ENCODE data around the gene PTDSS2. TPM values are rescaled to one million over a fixed set of nuclear protein-coding genes. Genes with fewer than 3 reads are reported as not detected.

PTDSS2 gene
- total and polyA plus RNA-seq, 7 donors, result 11.8 to 26.0 (median 19.6) TPM

DNA sequence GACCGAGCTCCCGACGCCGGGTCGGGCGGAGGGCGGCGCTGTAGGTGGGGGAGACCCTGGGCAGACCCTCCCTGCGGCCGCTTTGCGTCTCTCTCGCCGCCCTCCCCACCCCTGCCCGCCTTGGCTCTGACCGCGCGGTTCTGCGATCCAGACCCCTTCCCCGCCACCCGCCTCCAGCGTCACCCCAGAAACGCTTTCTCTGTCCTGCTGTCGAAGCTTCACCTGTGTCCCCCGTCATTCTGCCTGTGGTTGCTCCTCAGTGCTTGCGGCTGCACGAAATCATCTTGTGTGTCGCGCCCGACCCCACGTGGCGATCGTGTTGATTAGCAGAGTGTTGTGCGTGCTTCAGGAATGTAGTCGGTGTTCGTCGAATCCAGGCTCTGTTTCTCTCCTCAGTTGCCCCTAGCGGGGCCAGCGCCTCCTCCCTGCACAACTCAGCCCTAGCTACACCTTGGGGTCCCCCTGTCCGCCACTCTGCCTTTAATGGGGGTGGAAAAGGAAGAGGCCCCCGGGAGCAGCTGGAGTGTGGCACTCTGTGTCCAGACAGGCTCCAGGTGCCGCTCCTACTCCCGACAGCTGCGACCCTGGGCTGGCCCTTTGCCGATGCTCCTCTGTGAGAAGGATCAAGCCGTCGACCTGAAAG, 851 bp downstream of the PTDSS2 start:
- peak overlapping the region; percentile 85 for H3K27ac ChIP-seq
- WGBS, 3 donors, result 1 to 5% (median 2%) methylated on average over 27 to 46 of the region's 46 CpGs
- intact Hi-C loops (cut with DNase I), result loop anchor here in 1 of 2 donors (5.0 kb wide), 1 partner anchor 51 kb away; no protein-coding TSS in a partner anchor

DNA sequence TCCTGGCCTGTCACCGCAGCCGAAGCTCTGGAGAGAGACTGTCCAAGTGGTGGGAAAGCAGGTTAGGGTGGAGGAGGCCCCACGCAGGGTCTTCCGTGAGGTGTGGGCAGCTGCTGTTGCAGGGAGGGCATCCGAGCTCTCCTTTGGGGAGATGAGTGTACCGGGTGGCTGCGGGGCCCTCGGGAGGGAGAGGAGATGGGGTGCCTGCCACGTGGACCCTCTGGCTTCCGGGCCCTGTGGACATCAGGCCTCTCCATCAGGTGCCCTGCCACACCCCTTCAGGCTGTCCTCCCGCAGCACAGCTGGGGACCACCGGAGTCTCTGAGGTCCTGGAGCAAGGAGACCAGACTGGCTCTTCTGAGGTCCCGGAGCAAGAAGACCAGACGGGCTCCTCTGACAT, 1.7 kb downstream of the PTDSS2 start:
- no peak for ATAC-seq
- DNase-seq, result no peak
- Histone ChIP-seq H3K4me1 (peaks cover 27% of the 10 kb centered on the region), H3K36me3 (ENCODE audit: insufficient read depth in 1 of 2, low read depth in 1 of 2) (peaks cover 0 to 27% of the 10 kb centered on the region in 2 donors), H3K27me3 (ENCODE audit: insufficient read depth in 3 of 3, low read length in 2 of 3) (no peaks in the 10 kb centered on the region), H3K4me3 (peak overlapping the region; percentile 94), H3K9me3 (no peaks in the 10 kb centered on the region), H3K27ac (peak overlapping the region; percentile 85)
- intact Hi-C loops (cut with DNase I), result loop anchor here in 1 of 2 donors (5.0 kb wide), 1 partner anchor 51 kb away; no protein-coding TSS in a partner anchor
- TF ChIP-seq, protein P1, sequence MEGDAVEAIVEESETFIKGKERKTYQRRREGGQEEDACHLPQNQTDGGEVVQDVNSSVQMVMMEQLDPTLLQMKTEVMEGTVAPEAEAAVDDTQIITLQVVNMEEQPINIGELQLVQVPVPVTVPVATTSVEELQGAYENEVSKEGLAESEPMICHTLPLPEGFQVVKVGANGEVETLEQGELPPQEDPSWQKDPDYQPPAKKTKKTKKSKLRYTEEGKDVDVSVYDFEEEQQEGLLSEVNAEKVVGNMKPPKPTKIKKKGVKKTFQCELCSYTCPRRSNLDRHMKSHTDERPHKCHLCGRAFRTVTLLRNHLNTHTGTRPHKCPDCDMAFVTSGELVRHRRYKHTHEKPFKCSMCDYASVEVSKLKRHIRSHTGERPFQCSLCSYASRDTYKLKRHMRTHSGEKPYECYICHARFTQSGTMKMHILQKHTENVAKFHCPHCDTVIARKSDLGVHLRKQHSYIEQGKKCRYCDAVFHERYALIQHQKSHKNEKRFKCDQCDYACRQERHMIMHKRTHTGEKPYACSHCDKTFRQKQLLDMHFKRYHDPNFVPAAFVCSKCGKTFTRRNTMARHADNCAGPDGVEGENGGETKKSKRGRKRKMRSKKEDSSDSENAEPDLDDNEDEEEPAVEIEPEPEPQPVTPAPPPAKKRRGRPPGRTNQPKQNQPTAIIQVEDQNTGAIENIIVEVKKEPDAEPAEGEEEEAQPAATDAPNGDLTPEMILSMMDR (IDR thresholded peaks at IDR 0.05), result no peak
- 77 to 90% (median 86%) methylated on average over 14 of the region's 14 CpGs for WGBS, 3 donors

More for the DNA sequence above, 851 bp downstream of the PTDSS2 start:
- H3K27me3 ChIP-seq (ENCODE audit: insufficient read depth in 3 of 3, low read length in 2 of 3), result no peaks in the 10 kb centered on the region
- no peaks in the 10 kb centered on the region for H3K9me3 ChIP-seq
- DNase-seq (peak; percentile 54 to 74), ATAC-seq (peak in 3 of 4 donors; percentile 8 to 21 (median 18))
- peaks cover 0 to 27% of the 10 kb centered on the region in 2 donors for H3K36me3 ChIP-seq (ENCODE audit: insufficient read depth in 1 of 2, low read depth in 1 of 2)
- peaks cover 27% of the 10 kb centered on the region for H3K4me1 ChIP-seq
- H3K4me3 ChIP-seq, result peak overlapping the region; percentile 94
- TF ChIP-seq, protein P1 (IDR thresholded peaks at IDR 0.05), result no peak

DNA sequence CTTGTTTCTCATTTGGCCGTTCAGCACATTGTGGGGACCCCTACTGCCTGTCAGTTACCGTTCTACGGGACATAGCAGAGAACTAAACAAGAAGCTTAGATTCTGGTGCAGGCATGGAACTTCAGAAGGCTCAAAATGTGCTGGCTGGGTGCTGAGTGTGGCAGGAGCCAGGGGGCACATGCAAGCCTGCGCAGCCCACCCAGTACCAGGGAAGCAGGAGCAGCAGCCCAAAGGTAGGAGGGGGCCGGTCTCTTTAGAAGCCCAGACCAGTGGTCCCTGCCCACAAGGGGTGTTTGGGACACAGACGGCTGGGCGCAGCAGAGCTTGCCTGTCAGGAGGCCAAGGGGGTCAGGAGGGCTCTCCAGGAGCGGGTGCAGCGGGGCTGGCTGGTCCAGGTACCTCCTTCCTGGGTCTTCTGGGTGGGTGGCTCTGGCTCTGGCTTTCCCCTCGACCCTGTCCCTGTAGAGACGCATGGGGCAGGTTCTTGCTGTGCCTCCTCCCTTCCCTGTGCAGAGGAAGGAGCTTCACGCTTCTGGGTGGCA, 2.2 kb downstream of the PTDSS2 start:
- H3K36me3 ChIP-seq (ENCODE audit: insufficient read depth in 1 of 2, low read depth in 1 of 2), result peaks cover 0 to 28% of the 10 kb centered on the region in 2 donors
- TF ChIP-seq, protein P1 (IDR thresholded peaks at IDR 0.05), result no peak
- intact Hi-C loops (cut with DNase I), result loop anchor here in 1 of 2 donors (5.0 kb wide), 1 partner anchor 50 kb away; no protein-coding TSS in a partner anchor
- no peaks in the 10 kb centered on the region for H3K27me3 ChIP-seq (ENCODE audit: insufficient read depth in 3 of 3, low read length in 2 of 3)
- ATAC-seq (no peak), DNase-seq (no peak)
- H3K9me3 ChIP-seq, result no peaks in the 10 kb centered on the region
- H3K27ac ChIP-seq, result no peak overlapping the region
- H3K4me3 ChIP-seq, result no peak overlapping the region
- 83 to 92% (median 89%) methylated on average over 11 to 12 of the region's 12 CpGs for WGBS, 3 donors
- peaks cover 27% of the 10 kb centered on the region for H3K4me1 ChIP-seq

DNA sequence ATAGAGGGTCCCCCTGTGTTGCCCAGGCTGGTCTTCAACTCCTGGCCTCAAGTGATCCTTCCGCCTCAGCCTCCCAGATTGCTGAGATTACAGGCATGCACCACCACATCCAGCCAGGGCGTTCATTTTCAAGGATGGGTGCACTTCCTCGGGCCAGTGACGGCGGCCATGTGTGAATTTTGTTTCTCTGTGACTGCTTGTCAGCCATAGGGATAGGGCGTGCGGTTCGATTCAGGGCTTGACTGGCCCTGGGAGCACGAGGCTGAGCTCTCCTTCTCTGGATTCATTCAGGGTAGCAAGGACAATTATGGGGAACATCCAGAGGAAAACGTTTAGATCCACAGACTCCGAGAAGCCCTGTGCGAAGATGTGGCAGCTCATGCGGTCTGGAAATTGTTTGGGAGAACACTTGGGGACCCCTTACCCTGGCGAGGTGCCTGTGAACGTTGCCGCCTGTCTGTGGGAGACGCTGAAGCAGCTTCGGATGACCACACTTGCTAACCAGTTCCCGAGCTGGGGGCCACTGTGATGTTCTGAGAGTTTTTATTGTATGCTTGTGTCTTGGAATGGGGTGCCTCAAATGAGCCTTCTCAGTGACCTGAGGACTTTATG, 2.9 kb downstream of the PTDSS2 start:
- peaks cover 27% of the 10 kb centered on the region for H3K4me1 ChIP-seq
- WGBS, 3 donors, result 85 to 89% (median 87%) methylated on average over 19 of the region's 19 CpGs
- no peak overlapping the region for H3K27ac ChIP-seq
- H3K9me3 ChIP-seq, result no peaks in the 10 kb centered on the region
- TF ChIP-seq, protein P1 (IDR thresholded peaks at IDR 0.05), result no peak
- H3K4me3 ChIP-seq, result no peak overlapping the region
- intact Hi-C loops (cut with DNase I), result loop anchor here in 1 of 2 donors (5.0 kb wide), 1 partner anchor 49 kb away; no protein-coding TSS in a partner anchor
- DNase-seq (no peak), ATAC-seq (no peak)
- peaks cover 0 to 34% of the 10 kb centered on the region in 2 donors for H3K36me3 ChIP-seq (ENCODE audit: insufficient read depth in 1 of 2, low read depth in 1 of 2)
- H3K27me3 ChIP-seq (ENCODE audit: insufficient read depth in 3 of 3, low read length in 2 of 3), result no peaks in the 10 kb centered on the region

Measured in psoas muscle (tissue), 8 donors.